IPS-NIHi7 (cell line): ENCODE measurements around the gene ENDOU.
A peak's percentile ranks its signal among the peaks of the same experiment; 100 is the strongest.

Source experiments
- DNase-seq: peaks from one replicate; pipeline ENCODE4 v3.0.0; 2012; ENCODE audit warnings: mixed read lengths; ENCODE audit errors: extremely low spot score

The ENDOU gene

DNA sequence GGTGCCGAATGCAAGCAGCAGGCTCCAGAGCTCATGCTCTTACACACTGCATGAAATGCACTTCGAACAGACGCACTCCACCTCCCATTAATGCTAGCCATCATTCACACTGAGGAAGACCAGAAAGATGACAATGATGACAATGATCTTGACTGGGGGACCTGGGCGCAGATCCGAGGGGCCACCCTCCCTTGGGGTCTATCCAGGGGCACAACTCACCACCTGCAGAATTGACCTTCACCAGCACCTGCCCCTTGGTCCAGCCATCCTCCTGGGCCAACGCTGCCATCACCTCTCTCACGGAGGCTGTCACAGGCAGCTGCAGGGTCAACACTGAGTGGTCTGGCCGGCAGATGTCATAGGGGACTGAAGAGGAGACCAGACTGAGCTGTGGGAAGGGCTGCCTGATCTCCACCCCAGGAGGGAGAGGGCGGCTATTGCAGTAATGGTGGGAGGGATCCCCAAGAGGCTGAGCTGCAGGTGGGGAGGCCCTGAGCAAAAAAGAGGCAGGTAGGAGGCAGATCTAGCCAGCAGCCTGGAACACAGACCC, 18.1 kb upstream of the ENDOU start:
- DNase-seq: no peak

- peak; percentile 77 for DNase-seq
These were observed 17.0 kb upstream of the ENDOU start for GRCh38 chr12:47742253-47742825.

GRCh38 chr12:47741340-47741703, 16.0 kb upstream of the ENDOU start:
- DNase-seq: no peak

DNA sequence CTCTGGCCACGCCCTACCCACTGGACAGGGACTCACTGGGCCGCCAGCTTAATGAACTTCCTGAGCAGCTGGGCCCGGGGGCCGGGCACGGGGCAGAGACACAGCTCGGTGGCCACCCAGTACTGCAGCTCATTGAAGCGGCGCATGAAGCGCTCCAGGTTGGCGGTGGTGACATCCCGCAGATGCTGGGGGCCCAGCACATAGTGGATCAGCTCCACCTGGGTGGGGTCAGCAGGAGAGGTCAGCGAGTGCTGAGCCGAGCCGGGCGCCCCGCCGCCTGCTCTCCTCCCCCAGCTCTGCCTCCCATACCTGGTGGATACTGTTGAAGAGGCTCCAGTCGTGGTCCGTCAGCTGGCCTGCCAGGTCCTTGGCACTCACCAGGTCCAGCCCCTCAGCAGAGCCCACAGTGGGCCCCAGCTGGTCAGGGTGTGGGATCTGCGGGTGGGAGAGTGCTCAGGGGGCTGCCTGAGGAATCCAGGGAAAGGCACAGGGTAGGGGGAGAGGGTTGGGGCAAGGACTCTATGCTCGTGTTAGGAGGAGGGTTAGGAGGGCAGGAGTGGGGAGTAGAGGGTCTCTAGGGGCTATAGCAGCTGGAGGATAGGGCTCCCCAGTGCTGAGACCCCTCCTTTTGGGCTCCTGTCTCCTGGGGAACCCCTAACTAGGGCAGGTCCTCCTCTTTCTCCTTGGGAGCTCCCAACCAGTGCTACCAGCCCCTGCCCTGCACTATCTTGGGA, 15.5 kb upstream of the ENDOU start:
- no peak for DNase-seq

DNA sequence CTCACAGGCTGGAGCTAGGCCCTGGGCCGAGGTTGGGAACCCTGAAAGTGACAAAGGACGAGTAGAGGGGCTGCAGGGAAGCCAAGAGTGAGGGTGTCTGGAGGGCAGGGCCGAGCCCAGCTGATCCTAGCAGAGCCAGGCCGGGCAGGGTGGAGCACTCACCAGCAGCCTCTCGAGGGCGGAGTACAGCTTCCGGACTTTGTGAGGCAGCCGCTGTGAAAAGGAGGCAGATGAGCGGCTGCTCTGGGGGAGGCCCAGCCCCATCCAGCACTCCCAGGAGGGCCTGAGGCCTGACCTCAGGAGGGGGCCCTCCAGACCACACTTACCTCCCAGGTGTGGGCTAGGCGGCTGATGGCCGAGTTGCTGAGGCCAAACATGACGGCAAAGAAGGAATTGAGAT, 14.7 kb upstream of the ENDOU start:
- DNase-seq: no peak

GRCh38 chr12:47739297-47739696, 14.0 kb upstream of the ENDOU start:
- DNase-seq: no peak

DNA sequence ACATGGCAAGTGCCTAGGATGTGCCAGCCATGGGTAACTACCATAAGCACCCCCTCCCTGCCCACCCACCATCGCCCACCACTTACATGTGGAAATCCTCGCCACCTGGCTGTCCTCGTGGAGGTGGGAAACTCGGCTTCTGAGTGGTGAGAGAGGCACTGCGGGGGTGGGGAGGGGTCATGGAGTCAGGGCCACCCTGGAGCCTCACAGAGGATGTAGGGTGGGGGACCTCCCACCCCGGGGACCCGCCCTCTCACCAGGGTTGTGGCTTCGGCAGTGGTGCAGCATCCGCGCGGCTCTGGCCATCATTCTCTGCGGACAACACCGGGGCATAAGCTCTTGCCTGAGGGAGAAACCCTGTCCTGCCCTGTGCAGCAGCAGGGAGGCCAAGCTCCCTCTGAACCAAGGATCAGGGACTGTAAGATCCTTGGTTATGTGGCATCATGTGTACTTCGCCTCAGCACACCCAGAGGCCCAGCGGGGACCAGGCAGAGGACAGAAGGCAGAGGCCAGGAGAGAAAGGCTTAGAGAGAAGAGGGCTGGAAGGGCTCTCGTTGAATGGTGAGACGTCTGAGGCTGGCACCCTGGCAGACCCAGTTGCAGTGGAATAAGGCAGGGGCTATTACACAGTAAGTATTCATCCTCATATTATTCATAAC, 12.8 kb upstream of the ENDOU start:
- DNase-seq: no peak

DNA sequence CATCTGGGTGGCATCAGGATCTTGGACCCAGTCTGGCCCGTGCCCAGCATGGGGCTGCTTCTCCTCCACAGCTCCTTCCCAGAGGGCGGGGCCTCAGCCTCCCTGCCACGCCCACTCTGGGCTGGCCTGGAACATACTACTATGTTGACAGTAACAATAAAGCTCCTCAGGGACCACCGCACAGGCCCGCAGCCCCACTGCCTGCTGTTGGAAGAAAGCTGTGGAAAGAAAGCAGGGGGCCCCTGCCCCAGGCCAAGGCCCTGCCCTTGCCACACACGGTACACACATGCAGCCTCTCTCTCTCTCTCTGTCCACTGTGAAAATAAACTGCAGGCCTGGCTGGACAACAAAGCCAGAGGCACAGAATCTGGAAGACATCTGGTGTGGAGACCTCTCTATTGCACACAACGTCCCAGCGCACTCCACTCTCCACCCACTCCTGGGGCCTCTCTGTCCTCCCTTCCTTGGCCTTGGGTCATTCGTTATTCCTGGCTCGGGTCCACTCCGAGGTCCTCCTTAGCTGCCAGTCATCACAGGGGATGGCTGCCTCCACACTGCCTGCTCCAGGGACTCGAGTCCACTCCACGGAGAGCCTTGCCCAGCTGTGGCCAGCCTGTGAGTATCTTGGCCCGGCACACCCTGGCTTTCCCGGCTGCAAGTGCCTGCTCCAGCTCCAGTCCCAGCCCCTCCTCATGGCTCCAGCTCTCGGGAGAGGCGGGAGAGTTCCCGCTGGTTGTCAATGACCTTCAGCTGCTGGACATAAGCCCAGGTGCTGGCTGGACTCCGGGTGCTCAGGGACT, 11.8 kb upstream of the ENDOU start:
- DNase-seq: peak; percentile 41

DNA sequence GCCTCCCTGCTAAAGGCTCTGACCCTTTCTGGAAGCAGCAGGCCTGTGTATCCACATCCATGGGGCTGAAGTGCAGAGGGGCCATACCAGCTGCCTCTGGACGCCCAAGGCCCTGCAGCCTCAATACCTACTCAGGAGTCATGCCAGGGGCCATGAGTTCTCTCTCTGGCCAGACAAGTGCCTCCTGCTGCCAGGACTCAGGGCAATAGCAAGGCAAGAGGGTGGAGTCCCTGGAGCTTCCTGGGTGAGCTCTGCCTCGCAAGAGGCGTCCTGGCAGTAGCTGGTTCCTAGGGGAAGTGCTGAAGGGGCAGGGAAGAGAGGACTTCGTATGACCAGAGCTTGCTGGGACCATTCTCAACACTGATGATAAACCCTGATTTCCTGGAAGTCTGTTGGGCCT, 10.9 kb upstream of the ENDOU start:
- no peak for DNase-seq

DNA sequence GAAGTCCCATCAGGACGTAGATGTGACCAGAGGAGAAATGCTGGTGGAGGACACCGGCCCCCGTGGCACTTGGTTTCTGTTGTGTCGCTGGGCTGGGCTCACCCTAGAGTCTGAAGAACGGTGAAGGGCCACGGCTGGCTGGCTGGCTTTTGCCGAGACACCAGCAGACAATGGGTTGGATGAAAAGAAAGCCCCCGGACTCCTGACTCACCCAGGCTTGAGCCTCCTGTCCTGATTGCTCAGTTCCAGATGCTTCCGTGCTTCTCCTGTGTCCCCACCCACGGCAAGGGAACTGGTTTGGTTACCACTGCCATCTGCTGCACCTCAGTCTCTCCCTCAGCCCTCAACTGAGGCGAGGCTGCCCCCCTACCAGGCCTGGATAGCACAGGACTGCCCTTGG, 10.4 kb upstream of the ENDOU start:
- DNase-seq: no peak

- DNase-seq: peak; percentile 57
These were observed 9.6 kb upstream of the ENDOU start for GRCh38 chr12:47734725-47735480.

- DNase-seq: no peak
These were observed 7.9 kb upstream of the ENDOU start for GRCh38 chr12:47733142-47733541.

- DNase-seq: no peak
These were observed 7.2 kb upstream of the ENDOU start for GRCh38 chr12:47732504-47732903.

- no peak for DNase-seq
These were observed 6.4 kb upstream of the ENDOU start for GRCh38 chr12:47731723-47732122.

- DNase-seq: no peak
These were observed 5.1 kb upstream of the ENDOU start for GRCh38 chr12:47730341-47730744.

DNA sequence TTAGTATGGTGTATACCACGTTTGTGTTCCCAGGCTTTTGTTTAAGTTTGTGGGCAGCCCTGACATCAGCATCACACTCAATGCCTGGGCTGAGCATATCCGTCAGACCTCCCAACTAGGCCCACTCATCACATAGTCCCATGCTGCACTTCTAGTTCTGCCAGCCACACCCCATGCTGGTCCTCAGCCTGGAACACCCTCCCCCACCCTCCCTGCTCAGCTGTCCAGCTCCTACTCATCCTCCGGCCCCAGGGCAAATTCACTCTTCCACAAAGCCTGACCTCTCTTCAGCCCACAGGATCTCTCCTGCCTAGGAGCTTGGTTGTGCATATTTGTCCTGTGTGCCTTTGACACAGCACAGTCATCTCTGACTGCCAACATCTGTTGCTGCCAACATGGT, 3.9 kb upstream of the ENDOU start:
- DNase-seq: no peak

GRCh38 chr12:47725893-47726292, 603 bp upstream of the ENDOU start:
- DNase-seq: no peak

DNA sequence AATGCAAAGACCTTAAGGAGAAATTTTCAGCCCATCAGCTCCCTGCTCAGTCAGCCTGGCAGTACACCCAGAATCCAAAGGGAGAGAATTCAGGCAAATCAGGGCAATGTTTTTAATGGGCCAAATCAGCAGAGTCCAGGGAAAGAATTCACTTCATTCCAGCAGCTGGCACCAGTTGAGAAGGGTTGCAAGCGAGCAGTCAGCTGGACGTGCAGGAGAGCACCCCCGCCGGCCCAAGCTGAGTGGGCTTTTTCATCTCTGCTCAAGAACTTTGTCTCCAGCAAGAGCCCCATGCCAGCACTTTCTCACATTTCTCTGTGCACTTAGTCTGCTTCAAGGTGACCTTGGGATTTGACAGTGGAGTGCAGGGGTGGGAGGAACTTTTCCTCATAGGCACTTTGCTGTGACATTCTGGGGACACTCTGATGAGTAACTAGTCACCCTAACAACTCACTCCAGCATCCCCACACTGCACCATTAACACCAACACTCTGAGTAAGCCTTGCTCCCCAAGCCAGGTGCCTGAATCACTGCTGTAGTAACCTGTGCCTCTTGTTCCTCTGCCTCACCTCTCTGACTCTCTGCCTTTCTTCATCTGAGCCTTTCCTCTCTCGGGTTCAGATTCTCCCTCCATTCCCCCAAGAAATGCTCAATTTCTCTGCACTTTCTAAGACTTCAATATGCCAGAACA, 2.2 kb downstream of the ENDOU start:
- DNase-seq: no peak

- no peak for DNase-seq
These were observed 3.0 kb downstream of the ENDOU start for GRCh38 chr12:47722136-47722834.

DNA sequence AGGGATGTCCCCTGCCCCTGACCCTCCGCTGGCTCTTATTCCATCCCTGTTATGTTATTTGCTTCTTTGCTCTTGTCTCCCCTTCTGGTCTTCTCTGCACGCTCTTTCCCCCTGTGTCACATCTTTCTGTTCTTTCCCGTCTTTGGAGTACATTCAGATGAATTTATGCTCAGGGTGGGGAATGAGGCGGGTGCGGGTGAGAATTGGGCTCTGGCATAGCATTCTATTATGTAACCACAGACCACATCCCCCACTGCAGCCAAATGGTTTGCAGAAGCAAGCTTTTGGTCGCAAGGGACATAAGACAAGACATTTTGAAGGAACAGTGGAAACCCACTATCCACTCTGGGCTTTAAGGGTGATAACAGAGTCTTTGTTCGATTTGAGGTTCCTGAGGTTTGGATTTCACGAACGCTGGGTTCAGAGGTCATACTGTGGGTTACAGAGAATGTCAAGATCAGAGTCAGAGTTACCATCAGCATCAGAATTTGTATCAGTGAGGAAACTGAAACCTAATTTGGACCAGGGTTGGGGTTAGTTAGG, 3.8 kb downstream of the ENDOU start:
- DNase-seq: no peak
